ENCODE measurements around the gene ICA1L. TPM values are rescaled to one million over a fixed set of nuclear protein-coding genes. Genes with fewer than 3 reads are reported as not detected.

ICA1L gene
- total RNA-seq, 1 experiment from 2014 or later: 4.5 TPM

- H3K4ac ChIP-seq (ENCODE audit: low read depth, low read length): no peak overlapping the region
- Mint-ChIP-seq H3K27ac (no peak overlapping the region), H3K4me3 (no peak overlapping the region), H3K27me3 (ENCODE audit: low read depth) (no peaks in the 10 kb centered on the region), H3K9me3 (peaks cover 0 to 10% of the 10 kb centered on the region in 2 experiments; a peak in 1 of 5 replicates), H3K36me3 (ENCODE audit: insufficient read depth in 1 of 3, low read depth in 3 of 3) (peaks cover 22 to 53% (median 45%) of the 10 kb centered on the region in 3 experiments), H3K4me1 (no peaks in the 10 kb centered on the region)
- no peaks in the 10 kb centered on the region for H3K23me2 ChIP-seq (ENCODE audit: insufficient read length, low read depth, low read length, poor library complexity, severe bottlenecking)
- H2BK5ac ChIP-seq (ENCODE audit: insufficient read length, low read length): no peak overlapping the region
- no peak overlapping the region for H2BK12ac ChIP-seq (ENCODE audit: insufficient read length, low read depth, low read length)
- TF ChIP-seq CTCF (conservative IDR thresholded peaks at IDR 0.05): no peak
- H4K20me1 ChIP-seq (ENCODE audit: control insufficient read depth, insufficient read depth, insufficient read length): no peaks in the 10 kb centered on the region
- no peak overlapping the region for H4K91ac ChIP-seq (ENCODE audit: insufficient read length, low read depth, low read length)
- H3K18ac ChIP-seq (ENCODE audit: insufficient read length, low read depth, low read length): no peak overlapping the region
- no peaks in the 10 kb centered on the region for H3K79me2 ChIP-seq (ENCODE audit: insufficient read depth, low read length)
- no peaks in the 10 kb centered on the region for H3K27me3 ChIP-seq (ENCODE audit: insufficient read depth, low read length)
- no peak overlapping the region for H4K8ac ChIP-seq (replicated peaks; ENCODE audit: insufficient read length, low read depth, low read length)
- H3K9ac ChIP-seq (ENCODE audit: extremely low read depth, insufficient read length, low read length): no peak overlapping the region
- H3K4me1 ChIP-seq (ENCODE audit: insufficient read depth, low read length): no peaks in the 10 kb centered on the region
- H3T11ph ChIP-seq (ENCODE audit: low read length): no peak overlapping the region
- H2BK120ac ChIP-seq (ENCODE audit: low read depth, low read length, poor library complexity, severe bottlenecking): no peak overlapping the region
- no peak overlapping the region for H3K14ac ChIP-seq (ENCODE audit: insufficient read depth, low read length)
- no peak overlapping the region for H3K56ac ChIP-seq (ENCODE audit: insufficient read length, low read depth, low read length)
- no peak for DNase-seq
- H2AK5ac ChIP-seq (ENCODE audit: insufficient read length, low read length): no peak overlapping the region
- H2AFZ ChIP-seq (ENCODE audit: low read length): no peak overlapping the region
- H4K5ac ChIP-seq (ENCODE audit: insufficient read length, low read depth, low read length): no peak overlapping the region
- H3K23ac ChIP-seq (ENCODE audit: insufficient read length, low read depth, low read length): no peak overlapping the region
- H3K27ac ChIP-seq (ENCODE audit: insufficient read length, low read depth, low read length): no peak overlapping the region
- no peak overlapping the region for H2BK20ac ChIP-seq (ENCODE audit: low read depth, low read length, poor library complexity, severe bottlenecking)
- H3K79me1 ChIP-seq (ENCODE audit: insufficient read depth, low read depth, low read length, poor library complexity, severe bottlenecking): no peaks in the 10 kb centered on the region
- H3K4me2 ChIP-seq (ENCODE audit: insufficient read depth, insufficient read length, low read length): no peak overlapping the region
- no peaks in the 10 kb centered on the region for H3K9me3 ChIP-seq (ENCODE audit: control insufficient read depth, low read depth, low read length)
- no peak overlapping the region for H2BK15ac ChIP-seq (ENCODE audit: low read depth, low read length)
- no CpG with 5 or more reads among the region's 5 CpGs for WGBS (ENCODE audit: extremely low coverage, insufficient read length, low lambda C conversion rate)
Measured at GRCh38 chr2:202757339-202757738, 114.2 kb downstream of the ICA1L start.
